Measurements from ENCODE around the gene SGCG.

Gene SGCG

GRCh38 chr13:23330356-23330755 is 149.6 kb downstream of the SGCG start:
- Mint-ChIP-seq H3K4me3 (no peak overlapping the region), H3K4me1 (ENCODE audit: low read depth) (peaks cover 2% of the 10 kb centered on the region), H3K36me3 (ENCODE audit: low read depth) (peaks cover 57% of the 10 kb centered on the region), H3K9me3 (peaks cover 51% of the 10 kb centered on the region), H3K27ac (no peak overlapping the region), H3K27me3 (no peaks in the 10 kb centered on the region)
- DNase-seq = no peak

- Mint-ChIP-seq H3K4me3 (no peak overlapping the region), H3K9me3 (peaks cover 57% of the 10 kb centered on the region), H3K27ac (no peak overlapping the region), H3K36me3 (ENCODE audit: low read depth) (peaks cover 97% of the 10 kb centered on the region), H3K4me1 (ENCODE audit: low read depth) (no peaks in the 10 kb centered on the region), H3K27me3 (no peaks in the 10 kb centered on the region)
- no peak for DNase-seq
Observed at GRCh38 chr13:23339225-23339624, 158.4 kb downstream of the SGCG start.

GRCh38 chr13:23344931-23345595 is 164.3 kb downstream of the SGCG start:
- no peak overlapping the region for H3K4me3 Mint-ChIP-seq

GRCh38 chr13:23347601-23348000 is 166.8 kb downstream of the SGCG start:
- Mint-ChIP-seq H3K4me3 (no peak overlapping the region), H3K36me3 (ENCODE audit: low read depth) (peaks cover 99% of the 10 kb centered on the region), H3K27me3 (no peaks in the 10 kb centered on the region), H3K4me1 (ENCODE audit: low read depth) (peaks cover 14% of the 10 kb centered on the region), H3K27ac (no peak overlapping the region), H3K9me3 (peaks cover 20% of the 10 kb centered on the region)
- no peak for DNase-seq

More at GRCh38 chr13:23344931-23345595, 164.3 kb downstream of the SGCG start:
- Mint-ChIP-seq H3K4me1 (ENCODE audit: low read depth) (peaks cover 7% of the 10 kb centered on the region), H3K27ac (no peak overlapping the region), H3K27me3 (no peaks in the 10 kb centered on the region), H3K36me3 (ENCODE audit: low read depth) (peaks cover 96% of the 10 kb centered on the region), H3K9me3 (peaks cover 21% of the 10 kb centered on the region)
- DNase-seq = no peak

GRCh38 chr13:23348262-23349127 is 167.7 kb downstream of the SGCG start:
- H3K4me1 Mint-ChIP-seq (ENCODE audit: low read depth) = peaks cover 20% of the 10 kb centered on the region

GRCh38 chr13:23349161-23349897 is 168.6 kb downstream of the SGCG start:
- peaks cover 20% of the 10 kb centered on the region for H3K4me1 Mint-ChIP-seq (ENCODE audit: low read depth)
- H3K27me3 Mint-ChIP-seq = no peaks in the 10 kb centered on the region
- DNase-seq = no peak
- H3K36me3 Mint-ChIP-seq (ENCODE audit: low read depth) = peaks cover 97% of the 10 kb centered on the region
- H3K27ac Mint-ChIP-seq = no peak overlapping the region
- peaks cover 16% of the 10 kb centered on the region for H3K9me3 Mint-ChIP-seq
- no peak overlapping the region for H3K4me3 Mint-ChIP-seq

More at GRCh38 chr13:23348262-23349127, 167.7 kb downstream of the SGCG start:
- peaks cover 18% of the 10 kb centered on the region for H3K9me3 Mint-ChIP-seq
- no peak for DNase-seq
- H3K27me3 Mint-ChIP-seq = no peaks in the 10 kb centered on the region
- H3K4me3 Mint-ChIP-seq = no peak overlapping the region
- H3K27ac Mint-ChIP-seq = no peak overlapping the region
- peaks cover 99% of the 10 kb centered on the region for H3K36me3 Mint-ChIP-seq (ENCODE audit: low read depth)

GRCh38 chr13:23350009-23350408 is 169.2 kb downstream of the SGCG start:
- H3K36me3 Mint-ChIP-seq (ENCODE audit: low read depth) = peaks cover 97% of the 10 kb centered on the region
- H3K9me3 Mint-ChIP-seq = peaks cover 11% of the 10 kb centered on the region
- no peak overlapping the region for H3K4me3 Mint-ChIP-seq
- H3K27me3 Mint-ChIP-seq = no peaks in the 10 kb centered on the region
- H3K27ac Mint-ChIP-seq = no peak overlapping the region
- H3K4me1 Mint-ChIP-seq (ENCODE audit: low read depth) = peaks cover 20% of the 10 kb centered on the region
- no peak for DNase-seq

GRCh38 chr13:23352161-23352560 is 171.4 kb downstream of the SGCG start:
- Mint-ChIP-seq H3K4me3 (no peak overlapping the region), H3K4me1 (ENCODE audit: low read depth) (peaks cover 15% of the 10 kb centered on the region), H3K27ac (no peak overlapping the region), H3K9me3 (peaks cover 3% of the 10 kb centered on the region), H3K36me3 (ENCODE audit: low read depth) (peaks cover 97% of the 10 kb centered on the region), H3K27me3 (no peaks in the 10 kb centered on the region)
- DNase-seq = no peak

GRCh38 chr13:23354520-23354919 is 173.7 kb downstream of the SGCG start:
- Mint-ChIP-seq H3K4me1 (ENCODE audit: low read depth) (peaks cover 14% of the 10 kb centered on the region), H3K27me3 (no peaks in the 10 kb centered on the region), H3K9me3 (peaks cover 3% of the 10 kb centered on the region), H3K36me3 (ENCODE audit: low read depth) (peaks cover 90% of the 10 kb centered on the region), H3K4me3 (no peak overlapping the region), H3K27ac (no peak overlapping the region)
- no peak for DNase-seq

- Mint-ChIP-seq H3K36me3 (ENCODE audit: low read depth) (peaks cover 89% of the 10 kb centered on the region), H3K27me3 (no peaks in the 10 kb centered on the region), H3K27ac (no peak overlapping the region), H3K9me3 (peaks cover 3% of the 10 kb centered on the region), H3K4me1 (ENCODE audit: low read depth) (peaks cover 13% of the 10 kb centered on the region), H3K4me3 (no peak overlapping the region)
- DNase-seq = no peak
Observed at GRCh38 chr13:23356368-23356767, 175.6 kb downstream of the SGCG start.

- Mint-ChIP-seq H3K9me3 (no peaks in the 10 kb centered on the region), H3K4me1 (ENCODE audit: low read depth) (peaks cover 8% of the 10 kb centered on the region), H3K27me3 (no peaks in the 10 kb centered on the region), H3K36me3 (ENCODE audit: low read depth) (peaks cover 89% of the 10 kb centered on the region), H3K27ac (no peak overlapping the region), H3K4me3 (no peak overlapping the region)
- DNase-seq = no peak
Observed at GRCh38 chr13:23357349-23357748, 176.6 kb downstream of the SGCG start.

- Mint-ChIP-seq H3K36me3 (ENCODE audit: low read depth) (peaks cover 89% of the 10 kb centered on the region), H3K4me3 (no peak overlapping the region), H3K4me1 (ENCODE audit: low read depth) (peaks cover 2% of the 10 kb centered on the region), H3K9me3 (no peaks in the 10 kb centered on the region), H3K27me3 (no peaks in the 10 kb centered on the region), H3K27ac (no peak overlapping the region)
- DNase-seq = no peak
Observed at GRCh38 chr13:23359882-23360281, 179.1 kb downstream of the SGCG start.

GRCh38 chr13:23365652-23366051 is 184.9 kb downstream of the SGCG start:
- H3K4me3 Mint-ChIP-seq = no peak overlapping the region
- no peaks in the 10 kb centered on the region for H3K27me3 Mint-ChIP-seq
- peaks cover 2% of the 10 kb centered on the region for H3K4me1 Mint-ChIP-seq (ENCODE audit: low read depth)
- no peak for DNase-seq
- no peaks in the 10 kb centered on the region for H3K9me3 Mint-ChIP-seq
- no peak overlapping the region for H3K27ac Mint-ChIP-seq
- peaks cover 94% of the 10 kb centered on the region for H3K36me3 Mint-ChIP-seq (ENCODE audit: low read depth)

GRCh38 chr13:23367907-23368306 is 187.1 kb downstream of the SGCG start:
- no peak overlapping the region for H3K4me3 Mint-ChIP-seq
- peaks cover 16% of the 10 kb centered on the region for H3K4me1 Mint-ChIP-seq (ENCODE audit: low read depth)
- no peak overlapping the region for H3K27ac Mint-ChIP-seq
- H3K36me3 Mint-ChIP-seq (ENCODE audit: low read depth) = peaks cover 94% of the 10 kb centered on the region
- DNase-seq = no peak
- no peaks in the 10 kb centered on the region for H3K9me3 Mint-ChIP-seq
- no peaks in the 10 kb centered on the region for H3K27me3 Mint-ChIP-seq

Measured in activated T-cell treated with anti-CD3 and anti-CD28 coated beads, Interleukin-2, amount 50 U/mL, for 24 hours (primary cell).